Testis (tissue), 2 donors: Measurements from ENCODE around the gene PXDN.
"Not testable (repeated sequence)": the region's sequence is repeated elsewhere in the genome, so short reads cannot be mapped to it uniquely, and the experiment has no call there.

Source experiments
- CTCF ChIP-seq, 3 experiments: fragments of 450-650 bp in 2 of 3; fragments of 200-600 bp in 1 of 3; sonication (generic) in 1 of 3; IDR thresholded peaks; one replicate each; pipeline ENCODE4 v1.5.1; 2016 to 2019; ENCODE audit warnings: antibody characterized with exemption in 3 of 3, mild to moderate bottlenecking in 2 of 3, moderate library complexity in 1 of 3
- POLR2A ChIP-seq: fragments of 450-650 bp; IDR thresholded peaks from one replicate; pipeline ENCODE4 v1.6.1; 2017; ENCODE audit warnings: antibody characterized with exemption, mild to moderate bottlenecking, moderate library complexity

DNA sequence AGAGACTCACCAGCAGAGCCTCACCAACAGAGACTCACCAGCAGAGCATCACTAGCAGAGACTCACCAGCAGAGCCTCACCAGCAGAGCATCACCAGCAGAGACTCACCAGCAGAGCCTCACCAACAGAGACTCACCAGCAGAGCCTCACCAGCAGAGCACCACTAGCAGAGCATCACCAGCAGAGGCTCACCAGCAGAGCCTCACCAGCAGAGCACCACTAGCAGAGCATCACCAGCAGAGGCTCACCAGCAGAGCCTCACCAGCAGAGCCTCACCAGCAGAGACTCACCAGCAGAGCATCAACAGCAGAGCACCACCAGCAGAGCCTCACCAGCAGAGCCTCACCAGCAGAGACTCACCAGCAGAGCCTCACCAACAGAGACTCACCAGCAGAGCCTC is 35.7 kb upstream of the PXDN start:
- not testable (repeated sequence) for TF ChIP-seq CTCF (IDR thresholded peaks at IDR 0.05); POLR2A
